GM21529 (cell line): ENCODE results near the gene CENPA.
A peak's percentile ranks its signal among the peaks of the same experiment; 100 is the strongest.
"Not testable (repeated sequence)": the region's sequence is repeated elsewhere in the genome, so short reads cannot be mapped to it uniquely, and the experiment has no call there.

Experiments
- ATAC-seq: cut with Tn5 transposase; IDR thresholded peaks from one replicate; pipeline ENCODE4 v1.9.1; 2021; ENCODE audit not compliant: unreplicated experiment

The CENPA gene

GRCh38 chr2:26759845-26760244, 26.0 kb upstream of the CENPA start:
- no peak for ATAC-seq

- not testable (repeated sequence) for ATAC-seq
Measured at GRCh38 chr2:26760991-26761390, 24.9 kb upstream of the CENPA start.

- ATAC-seq, result no peak
Measured at GRCh38 chr2:26763019-26763418, 22.8 kb upstream of the CENPA start.

- peak; percentile 85 for ATAC-seq
Measured at GRCh38 chr2:26764078-26764887, 21.6 kb upstream of the CENPA start, which contains the start of gene SLC35F6. Gene SLC35F6, plus strand, starts transcription at chr2:26764284. Its CDS starts 66 bp downstream, at chr2:26764350.

- no peak for ATAC-seq
Measured at GRCh38 chr2:26764906-26765305, 20.9 kb upstream of the CENPA start.

- no peak for ATAC-seq
Measured at GRCh38 chr2:26765475-26766200, 20.2 kb upstream of the CENPA start.

DNA sequence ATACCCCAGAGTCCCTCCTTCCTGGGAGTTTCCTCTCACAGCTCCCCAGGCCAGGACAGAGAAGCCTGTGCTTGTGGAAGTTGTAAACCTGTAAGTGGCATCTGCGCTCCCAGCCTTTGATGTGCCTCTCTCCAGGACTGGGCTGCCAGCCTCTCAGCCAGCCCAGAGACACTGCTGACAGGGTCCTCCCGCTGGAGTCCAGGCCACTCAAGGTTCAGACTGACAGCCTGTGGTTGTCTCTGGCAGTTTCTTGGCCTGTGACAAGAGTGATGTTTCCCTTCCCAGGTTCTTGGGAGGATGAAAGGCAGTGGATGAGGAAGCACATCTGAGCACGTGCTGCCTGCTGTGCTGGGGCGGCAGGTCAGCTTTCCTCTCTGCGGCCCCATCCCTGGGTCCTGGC, 18.7 kb upstream of the CENPA start:
- ATAC-seq, result no peak

DNA sequence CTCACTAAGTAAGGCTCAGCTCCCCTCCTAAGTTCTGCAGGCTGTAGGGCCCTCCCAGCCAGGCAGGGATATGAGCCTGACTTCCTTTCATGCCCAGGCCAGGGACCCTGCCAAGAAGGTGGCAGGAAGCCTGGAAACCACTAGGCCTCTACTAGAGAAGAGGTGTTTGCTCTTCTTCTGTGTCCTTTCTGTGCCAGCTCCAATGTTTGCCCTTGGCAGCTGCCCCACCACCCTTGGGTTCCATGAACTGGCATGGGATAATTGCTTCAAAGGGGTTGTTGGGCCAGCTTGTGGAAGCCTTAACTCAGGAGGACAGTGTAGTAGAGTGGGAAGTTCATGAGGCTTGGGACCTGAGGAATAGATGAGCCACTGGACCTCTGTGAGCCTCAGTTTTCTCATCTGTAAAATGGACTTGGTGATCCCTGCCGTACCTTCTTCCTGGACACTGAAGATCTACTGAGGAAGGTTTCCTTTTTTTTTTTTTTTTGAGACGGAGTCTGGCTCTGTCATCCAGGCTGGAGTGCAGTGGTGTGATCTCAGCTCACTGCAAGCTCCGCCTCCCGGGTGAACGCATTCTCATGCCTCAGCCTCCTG, 17.9 kb upstream of the CENPA start:
- ATAC-seq, result no peak

DNA sequence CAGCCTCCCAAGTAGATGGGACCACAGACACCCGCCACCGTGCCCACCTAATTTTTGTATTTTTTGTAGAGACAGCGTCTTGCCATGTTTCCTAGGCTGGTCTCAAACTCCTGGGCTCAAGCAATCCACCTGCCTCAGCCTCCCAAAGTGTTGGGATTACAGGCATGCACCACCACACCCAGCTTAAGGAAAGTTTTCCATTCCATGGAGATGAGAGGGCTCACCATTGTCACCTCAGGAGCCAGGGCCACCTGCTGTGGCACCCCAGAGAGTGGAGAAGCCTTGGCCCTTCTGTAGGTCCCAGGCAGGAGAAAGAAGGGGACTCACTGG, 17.1 kb upstream of the CENPA start:
- no peak for ATAC-seq

GRCh38 chr2:26769089-26769761, 16.6 kb upstream of the CENPA start:
- ATAC-seq, result no peak

DNA sequence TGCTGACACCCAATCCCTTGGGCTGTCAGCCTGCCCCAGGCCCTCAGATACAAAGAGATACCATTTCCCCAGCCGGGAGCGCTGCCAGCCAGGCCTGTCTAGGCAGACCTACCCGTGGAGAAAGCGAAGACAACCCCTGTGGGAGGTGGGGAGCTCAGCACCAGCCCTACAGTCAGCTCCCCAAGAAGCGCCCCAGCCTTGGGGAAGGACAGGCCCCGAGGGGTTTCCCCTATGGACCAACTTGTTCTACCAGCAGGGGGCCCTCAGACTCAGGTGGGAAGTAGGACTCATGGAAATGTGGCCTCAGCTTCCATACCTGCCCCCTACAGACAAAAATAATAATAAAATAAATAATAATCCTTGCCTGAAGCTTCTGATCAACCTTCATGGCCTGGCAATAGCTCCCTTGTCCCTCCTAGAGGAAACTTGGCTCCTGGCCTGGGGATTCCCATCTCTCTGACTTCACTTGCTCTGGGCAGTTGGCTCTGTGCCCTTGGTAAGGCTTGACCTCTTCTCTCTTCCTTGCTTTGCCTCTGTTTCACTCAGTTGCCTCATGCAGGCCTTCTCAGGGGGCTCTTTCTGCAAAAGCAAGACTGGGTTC, 14.8 kb upstream of the CENPA start:
- ATAC-seq, result no peak

- no peak for ATAC-seq
Measured at GRCh38 chr2:26772064-26773001, 13.5 kb upstream of the CENPA start.

DNA sequence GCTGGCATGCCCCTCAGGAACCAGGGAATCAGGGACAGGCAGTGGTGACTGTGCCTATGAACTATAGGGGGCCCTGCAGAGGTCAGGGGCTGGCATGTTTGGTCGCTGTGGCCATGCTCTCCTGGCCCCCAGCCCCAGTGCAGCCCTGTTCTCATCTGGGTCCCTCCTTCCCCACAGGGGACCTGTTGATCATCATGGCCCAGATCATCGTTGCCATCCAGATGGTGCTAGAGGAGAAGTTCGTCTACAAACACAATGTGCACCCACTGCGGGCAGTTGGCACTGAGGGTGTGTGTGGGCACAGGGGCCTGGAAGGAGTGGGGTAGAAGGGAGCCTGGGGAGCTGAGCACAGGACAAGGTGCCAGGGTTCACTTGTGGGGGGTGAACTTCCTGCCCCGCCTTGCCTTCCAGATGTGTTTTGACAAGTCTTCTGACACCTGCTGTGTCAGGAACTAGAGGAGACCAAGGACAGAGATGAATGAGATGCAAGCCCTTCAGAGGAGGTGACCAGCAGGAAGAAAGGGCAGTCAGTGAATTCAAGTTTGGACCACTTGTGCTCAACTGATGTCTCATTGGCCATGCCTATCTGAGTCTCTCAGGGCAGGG, 9.6 kb upstream of the CENPA start:
- ATAC-seq, result no peak

DNA sequence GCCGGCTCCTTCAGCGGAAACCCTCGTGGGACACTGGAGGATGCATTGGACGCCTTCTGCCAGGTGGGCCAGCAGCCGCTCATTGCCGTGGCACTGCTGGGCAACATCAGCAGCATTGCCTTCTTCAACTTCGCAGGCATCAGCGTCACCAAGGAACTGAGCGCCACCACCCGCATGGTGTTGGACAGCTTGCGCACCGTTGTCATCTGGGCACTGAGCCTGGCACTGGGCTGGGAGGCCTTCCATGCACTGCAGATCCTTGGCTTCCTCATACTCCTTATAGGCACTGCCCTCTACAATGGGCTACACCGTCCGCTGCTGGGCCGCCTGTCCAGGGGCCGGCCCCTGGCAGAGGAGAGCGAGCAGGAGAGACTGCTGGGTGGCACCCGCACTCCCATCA, 7.8 kb upstream of the CENPA start:
- ATAC-seq, result no peak

GRCh38 chr2:26778507-26778906, 7.3 kb upstream of the CENPA start:
- no peak for ATAC-seq

- ATAC-seq, result no peak
Measured at GRCh38 chr2:26780203-26780760, 5.6 kb upstream of the CENPA start.

DNA sequence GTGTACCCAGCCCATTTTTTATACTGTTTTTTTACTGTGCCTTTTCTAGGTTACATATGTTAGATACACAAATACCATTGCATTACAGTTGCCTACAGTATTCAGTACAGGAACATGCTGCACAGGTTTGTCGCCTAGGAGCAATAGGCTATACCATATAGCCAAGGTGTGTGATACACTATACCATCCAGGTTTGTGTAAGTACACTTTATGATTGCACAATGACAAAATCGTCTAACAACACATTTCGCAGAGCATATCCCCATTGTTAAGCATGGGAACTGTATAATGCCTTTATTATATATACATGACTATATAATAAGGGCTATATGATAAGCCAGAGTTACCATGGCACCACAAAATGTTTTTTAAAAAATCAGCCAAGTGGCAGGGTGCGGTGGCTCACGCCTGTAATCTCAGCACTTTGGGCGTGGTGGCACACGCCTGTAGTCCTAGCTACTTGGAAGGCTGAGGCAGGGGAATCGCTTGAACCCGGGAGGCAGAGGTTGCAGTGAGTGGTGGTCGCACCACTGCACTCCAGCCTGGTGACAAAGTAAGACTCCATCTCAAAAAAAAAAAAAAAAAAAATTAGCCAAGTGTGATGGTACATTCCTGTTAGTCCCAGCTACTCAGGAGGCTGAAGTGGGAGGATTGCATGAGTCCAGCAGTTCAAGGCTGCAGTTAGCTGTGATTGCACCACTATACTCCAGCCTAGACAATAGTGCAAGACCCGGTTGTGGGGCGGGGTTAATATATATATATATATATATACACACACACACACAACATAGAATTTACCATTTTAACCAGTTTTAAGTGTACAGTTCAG, 2.8 kb upstream of the CENPA start:
- ATAC-seq, result no peak

DNA sequence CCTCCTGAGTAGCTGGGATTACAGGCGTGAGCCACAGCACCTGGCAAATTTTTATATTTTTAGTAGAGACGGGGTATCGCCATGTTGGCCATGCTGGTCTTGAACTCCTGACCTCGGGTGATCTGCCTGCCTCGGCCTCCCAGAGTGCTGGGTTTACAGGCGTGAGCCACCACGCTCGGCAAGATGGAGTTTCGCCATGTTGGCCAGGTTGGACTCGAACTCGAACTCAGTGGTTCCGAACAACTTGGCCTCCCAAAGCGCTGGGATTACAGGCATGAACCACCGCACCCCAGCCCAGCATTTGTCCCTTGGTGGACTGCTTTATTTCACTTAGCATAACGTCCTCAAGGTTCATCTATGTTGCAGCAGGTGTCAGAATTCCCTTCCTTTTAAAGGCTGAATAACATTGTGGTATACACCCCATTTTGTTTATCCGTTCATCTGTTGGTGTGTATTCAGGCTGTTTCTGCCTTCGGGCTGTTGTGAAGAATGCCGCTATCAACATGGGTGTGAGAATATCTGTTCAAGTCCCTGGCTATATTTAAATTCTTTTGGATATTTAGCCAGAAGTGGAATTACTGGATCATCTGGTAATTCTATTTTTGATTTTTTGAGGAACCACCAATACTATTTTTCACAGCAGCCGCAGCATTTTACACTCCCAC, 1.2 kb upstream of the CENPA start:
- ATAC-seq, result no peak
